Measurements from ENCODE around the gene IMP4.

DNA sequence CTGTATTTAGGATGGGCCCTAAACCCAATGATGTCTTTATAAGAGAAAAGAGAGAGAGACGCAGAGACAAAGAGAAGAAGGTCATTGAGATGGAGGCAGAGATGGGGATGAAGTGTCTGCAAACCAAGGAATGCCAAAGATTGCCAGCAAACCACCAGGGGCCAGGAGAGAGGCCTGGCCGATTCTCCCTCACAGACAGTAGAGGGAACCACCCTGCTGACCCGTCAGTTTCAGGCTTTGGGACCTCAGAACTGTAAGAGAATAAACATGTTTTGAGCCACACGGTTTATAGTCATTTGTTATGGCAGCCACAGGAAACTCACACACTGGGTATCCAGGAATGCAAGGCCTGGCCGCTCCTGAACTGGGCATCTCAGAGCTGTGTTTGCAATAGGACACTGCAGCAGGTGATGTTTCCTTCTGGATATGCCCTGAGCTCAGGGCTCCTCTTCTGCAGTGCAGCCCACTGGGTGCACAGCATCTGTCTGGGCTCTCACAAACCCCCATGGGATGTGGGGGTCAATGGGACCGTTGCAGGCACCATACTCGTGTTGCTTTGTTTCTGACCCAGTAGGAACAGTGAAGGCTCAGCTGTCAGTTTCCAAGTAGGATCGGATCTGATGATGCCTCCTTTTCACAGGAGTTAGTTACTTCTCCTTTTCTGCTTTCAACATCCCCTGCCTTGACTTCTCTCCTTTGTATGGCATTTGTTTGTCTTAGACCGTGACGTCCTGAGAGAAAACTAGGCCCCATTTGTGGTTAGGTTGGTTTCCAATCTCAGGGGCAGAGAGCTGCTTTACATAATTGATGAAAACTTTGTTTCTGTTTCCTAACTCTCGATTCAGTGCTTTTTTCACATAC, 34.0 kb downstream of the IMP4 start:
- no peak for TF ChIP-seq POLR2A (IDR thresholded peaks at IDR 0.05)
- TF ChIP-seq, protein P1, sequence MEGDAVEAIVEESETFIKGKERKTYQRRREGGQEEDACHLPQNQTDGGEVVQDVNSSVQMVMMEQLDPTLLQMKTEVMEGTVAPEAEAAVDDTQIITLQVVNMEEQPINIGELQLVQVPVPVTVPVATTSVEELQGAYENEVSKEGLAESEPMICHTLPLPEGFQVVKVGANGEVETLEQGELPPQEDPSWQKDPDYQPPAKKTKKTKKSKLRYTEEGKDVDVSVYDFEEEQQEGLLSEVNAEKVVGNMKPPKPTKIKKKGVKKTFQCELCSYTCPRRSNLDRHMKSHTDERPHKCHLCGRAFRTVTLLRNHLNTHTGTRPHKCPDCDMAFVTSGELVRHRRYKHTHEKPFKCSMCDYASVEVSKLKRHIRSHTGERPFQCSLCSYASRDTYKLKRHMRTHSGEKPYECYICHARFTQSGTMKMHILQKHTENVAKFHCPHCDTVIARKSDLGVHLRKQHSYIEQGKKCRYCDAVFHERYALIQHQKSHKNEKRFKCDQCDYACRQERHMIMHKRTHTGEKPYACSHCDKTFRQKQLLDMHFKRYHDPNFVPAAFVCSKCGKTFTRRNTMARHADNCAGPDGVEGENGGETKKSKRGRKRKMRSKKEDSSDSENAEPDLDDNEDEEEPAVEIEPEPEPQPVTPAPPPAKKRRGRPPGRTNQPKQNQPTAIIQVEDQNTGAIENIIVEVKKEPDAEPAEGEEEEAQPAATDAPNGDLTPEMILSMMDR (IDR thresholded peaks at IDR 0.05) = no peak

Measured in uterus (tissue), 2 donors.